HG03558 (cell line): ENCODE data around the gene ACACA.

Experiments used
- ATAC-seq: cut with Tn5 transposase; IDR thresholded peaks from one replicate; pipeline ENCODE4 v1.9.1; 2021; ENCODE audit warnings: moderate number of reproducible peaks; ENCODE audit not compliant: unreplicated experiment; ENCODE audit errors: extremely low read depth

Gene ACACA

GRCh38 chr17:37111329-37111728 lies 295.3 kb downstream of the ACACA start:
- ATAC-seq = no peak

GRCh38 chr17:37110746-37111145 lies 295.9 kb downstream of the ACACA start:
- ATAC-seq = no peak

- ATAC-seq = no peak
These were observed 296.6 kb downstream of the ACACA start for GRCh38 chr17:37109731-37110710.

- ATAC-seq = no peak
These were observed 297.5 kb downstream of the ACACA start for GRCh38 chr17:37109106-37109505.

GRCh38 chr17:37107406-37108083 lies 299.1 kb downstream of the ACACA start:
- no peak for ATAC-seq

- ATAC-seq = no peak
These were observed 300.6 kb downstream of the ACACA start for GRCh38 chr17:37106049-37106448.

GRCh38 chr17:37103231-37103630 lies 303.4 kb downstream of the ACACA start:
- ATAC-seq = no peak

- no peak for ATAC-seq
These were observed 305.3 kb downstream of the ACACA start for GRCh38 chr17:37101306-37101705.

GRCh38 chr17:37100231-37100630 lies 306.4 kb downstream of the ACACA start:
- no peak for ATAC-seq

- no peak for ATAC-seq
These were observed 307.5 kb downstream of the ACACA start for GRCh38 chr17:37098910-37099664.

- ATAC-seq = no peak
These were observed 308.5 kb downstream of the ACACA start for GRCh38 chr17:37098152-37098551.

- no peak for ATAC-seq
These were observed 309.5 kb downstream of the ACACA start for GRCh38 chr17:37097154-37097553.

- ATAC-seq = no peak
These were observed 310.6 kb downstream of the ACACA start for GRCh38 chr17:37096071-37096470.

GRCh38 chr17:37094391-37094790 lies 312.2 kb downstream of the ACACA start:
- ATAC-seq = no peak

GRCh38 chr17:37092701-37093100 lies 313.9 kb downstream of the ACACA start:
- ATAC-seq = no peak

- ATAC-seq = no peak
These were observed 314.6 kb downstream of the ACACA start for GRCh38 chr17:37092071-37092470.

- ATAC-seq = no peak
These were observed 315.7 kb downstream of the ACACA start for GRCh38 chr17:37090941-37091340.

GRCh38 chr17:37089956-37090355 lies 316.7 kb downstream of the ACACA start:
- ATAC-seq = no peak

- no peak for ATAC-seq
These were observed 317.7 kb downstream of the ACACA start for GRCh38 chr17:37088913-37089312.

GRCh38 chr17:37088459-37088858 lies 318.2 kb downstream of the ACACA start:
- ATAC-seq = no peak

GRCh38 chr17:37087683-37088082 lies 319.0 kb downstream of the ACACA start:
- ATAC-seq = no peak
